NCI-H345 (cell line): ENCODE measurements around the gene WBP11.

ENCODE experiments used
- DNase-seq: peaks from one replicate; lab custom pipeline; 2025; lab: John Stamatoyannopoulos, UW

WBP11 gene

GRCh38 chr12:14824012-14824634, 20.8 kb upstream of the WBP11 start:
- DNase-seq: no peak

- DNase-seq: no peak
These were observed 10.7 kb upstream of the WBP11 start, which contains the start of gene SMCO3 for GRCh38 chr12:14814014-14814413. SMCO3 (minus strand) TSS chr12:14814182; CDS start chr12:14806680, 7,502 bp downstream.

GRCh38 chr12:14811486-14811885, 8.2 kb upstream of the WBP11 start:
- DNase-seq: no peak

GRCh38 chr12:14810953-14811483, 7.7 kb upstream of the WBP11 start:
- no peak for DNase-seq

GRCh38 chr12:14810167-14810952, 7.1 kb upstream of the WBP11 start:
- no peak for DNase-seq

- DNase-seq: no peak
These were observed 517 bp upstream of the WBP11 start for GRCh38 chr12:14803830-14804160.

- DNase-seq: no peak
These were observed 612 bp downstream of the WBP11 start for GRCh38 chr12:14802721-14803010.

- no peak for DNase-seq
These were observed 1.0 kb downstream of the WBP11 start for GRCh38 chr12:14802247-14802646.

GRCh38 chr12:14795028-14795448, 8.2 kb downstream of the WBP11 start:
- no peak for DNase-seq

- DNase-seq: no peak
These were observed 17.7 kb downstream of the WBP11 start for GRCh38 chr12:14785568-14785967.

GRCh38 chr12:14784471-14784870, 18.8 kb downstream of the WBP11 start:
- DNase-seq: no peak

GRCh38 chr12:14782756-14783155, 20.5 kb downstream of the WBP11 start:
- no peak for DNase-seq

GRCh38 chr12:14781563-14781962, 21.7 kb downstream of the WBP11 start:
- no peak for DNase-seq

- DNase-seq: no peak
These were observed 22.4 kb downstream of the WBP11 start for GRCh38 chr12:14780859-14781258.

GRCh38 chr12:14779834-14780233, 23.4 kb downstream of the WBP11 start:
- DNase-seq: no peak

GRCh38 chr12:14777271-14777670, 26.0 kb downstream of the WBP11 start:
- DNase-seq: peak; percentile 7

- DNase-seq: no peak
These were observed 26.9 kb downstream of the WBP11 start for GRCh38 chr12:14776236-14776961.

GRCh38 chr12:14775636-14775980, 27.7 kb downstream of the WBP11 start:
- DNase-seq: no peak

- DNase-seq: no peak
These were observed 28.2 kb downstream of the WBP11 start for GRCh38 chr12:14774906-14775635.

- no peak for DNase-seq
These were observed 29.0 kb downstream of the WBP11 start for GRCh38 chr12:14774074-14774905.

GRCh38 chr12:14773685-14774073, 29.6 kb downstream of the WBP11 start:
- no peak for DNase-seq

- no peak for DNase-seq
These were observed 30.3 kb downstream of the WBP11 start for GRCh38 chr12:14772946-14773345.
